HTERT RPE-1 (cell line): ENCODE measurements around the gene ARHGAP24.

Source experiments
- in situ Hi-C: fragments of 300-500 bp; cut with MboI; formaldehyde crosslinking; loops from 4 replicates; pipeline ENCODE4 v1.14.3; 2020; ENCODE audit warnings: low sequenced_read_pairs

Gene ARHGAP24

GRCh38 chr4:85684676-85685075 is 209.7 kb downstream of the ARHGAP24 start:
- in situ Hi-C loops = no loop called here

- in situ Hi-C loops = no loop called here
These were observed 211.4 kb downstream of the ARHGAP24 start for GRCh38 chr4:85686398-85686797.

- in situ Hi-C loops = no loop called here
These were observed 213.2 kb downstream of the ARHGAP24 start for GRCh38 chr4:85688055-85688740.

- in situ Hi-C loops = no loop called here
These were observed 221.7 kb downstream of the ARHGAP24 start for GRCh38 chr4:85696661-85697060.

- in situ Hi-C loops = no loop called here
These were observed 222.9 kb downstream of the ARHGAP24 start for GRCh38 chr4:85697854-85698253.

GRCh38 chr4:85700362-85700761 is 225.4 kb downstream of the ARHGAP24 start:
- in situ Hi-C loops = no loop called here

- in situ Hi-C loops = no loop called here
These were observed 226.9 kb downstream of the ARHGAP24 start for GRCh38 chr4:85701861-85702321.

GRCh38 chr4:85703096-85703495 is 228.1 kb downstream of the ARHGAP24 start:
- in situ Hi-C loops = no loop called here

- in situ Hi-C loops = no loop called here
These were observed 232.7 kb downstream of the ARHGAP24 start for GRCh38 chr4:85707611-85708010.

- in situ Hi-C loops = no loop called here
These were observed 233.5 kb downstream of the ARHGAP24 start for GRCh38 chr4:85708468-85708867.

GRCh38 chr4:85713005-85713404 is 238.1 kb downstream of the ARHGAP24 start:
- in situ Hi-C loops = no loop called here

GRCh38 chr4:85715991-85716737 is 241.2 kb downstream of the ARHGAP24 start:
- in situ Hi-C loops = no loop called here

- in situ Hi-C loops = no loop called here
These were observed 242.4 kb downstream of the ARHGAP24 start for GRCh38 chr4:85717351-85717750.

- in situ Hi-C loops = no loop called here
These were observed 242.9 kb downstream of the ARHGAP24 start for GRCh38 chr4:85717847-85718246.

GRCh38 chr4:85720735-85721134 is 245.8 kb downstream of the ARHGAP24 start:
- in situ Hi-C loops = no loop called here

GRCh38 chr4:85722401-85722800 is 247.5 kb downstream of the ARHGAP24 start:
- in situ Hi-C loops = no loop called here

- in situ Hi-C loops = no loop called here
These were observed 247.9 kb downstream of the ARHGAP24 start for GRCh38 chr4:85722807-85723206.

GRCh38 chr4:85724791-85725563 is 250.0 kb downstream of the ARHGAP24 start:
- in situ Hi-C loops = no loop called here

GRCh38 chr4:85725721-85726170 is 250.8 kb downstream of the ARHGAP24 start:
- in situ Hi-C loops = no loop called here

GRCh38 chr4:85726555-85726954 is 251.6 kb downstream of the ARHGAP24 start:
- in situ Hi-C loops = no loop called here

- in situ Hi-C loops = no loop called here
These were observed 253.5 kb downstream of the ARHGAP24 start for GRCh38 chr4:85728464-85728863.
